Keratinocyte (primary cell): Measurements from ENCODE around the gene PHF2.

Experiments
- EZH2 ChIP-seq: IDR thresholded peaks from one replicate; pipeline ENCODE4 v1.6.1; 2012; ENCODE audit warnings: inconsistent platforms, mild to moderate bottlenecking, low read length, moderate library complexity
- TF ChIP-seq, protein P1 (sequence below), 3 experiments: IDR thresholded peaks in 1 of 3; conservative IDR thresholded peaks in 1 of 3; optimal IDR thresholded peaks in 1 of 3; 2 replicates in 2 of 3; 3 replicates in 1 of 3; pipeline versions ENCODE3 to v1.5.1; 2011; ENCODE audit warnings: low read length in 3 of 3, mild to moderate bottlenecking in 3 of 3, moderate library complexity in 2 of 3, control low read depth in 1 of 3, inconsistent platforms in 1 of 3; ENCODE audit not compliant: insufficient read depth in 2 of 3; ENCODE audit errors: extremely low read depth in 1 of 3

GRCh38 chr9:93531374-93531773 lies 45.0 kb upstream of the PHF2 start:
- TF ChIP-seq, protein P1, sequence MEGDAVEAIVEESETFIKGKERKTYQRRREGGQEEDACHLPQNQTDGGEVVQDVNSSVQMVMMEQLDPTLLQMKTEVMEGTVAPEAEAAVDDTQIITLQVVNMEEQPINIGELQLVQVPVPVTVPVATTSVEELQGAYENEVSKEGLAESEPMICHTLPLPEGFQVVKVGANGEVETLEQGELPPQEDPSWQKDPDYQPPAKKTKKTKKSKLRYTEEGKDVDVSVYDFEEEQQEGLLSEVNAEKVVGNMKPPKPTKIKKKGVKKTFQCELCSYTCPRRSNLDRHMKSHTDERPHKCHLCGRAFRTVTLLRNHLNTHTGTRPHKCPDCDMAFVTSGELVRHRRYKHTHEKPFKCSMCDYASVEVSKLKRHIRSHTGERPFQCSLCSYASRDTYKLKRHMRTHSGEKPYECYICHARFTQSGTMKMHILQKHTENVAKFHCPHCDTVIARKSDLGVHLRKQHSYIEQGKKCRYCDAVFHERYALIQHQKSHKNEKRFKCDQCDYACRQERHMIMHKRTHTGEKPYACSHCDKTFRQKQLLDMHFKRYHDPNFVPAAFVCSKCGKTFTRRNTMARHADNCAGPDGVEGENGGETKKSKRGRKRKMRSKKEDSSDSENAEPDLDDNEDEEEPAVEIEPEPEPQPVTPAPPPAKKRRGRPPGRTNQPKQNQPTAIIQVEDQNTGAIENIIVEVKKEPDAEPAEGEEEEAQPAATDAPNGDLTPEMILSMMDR (optimal IDR thresholded peaks at IDR 0.05 in 1 of 3, IDR thresholded peaks at IDR 0.05 in 1 of 3, conservative IDR thresholded peaks at IDR 0.05 in 1 of 3; ENCODE audit: extremely low read depth in 1 of 3, insufficient read depth in 2 of 3, low read length in 3 of 3) = no peak
- no peak for TF ChIP-seq EZH2
